GM21717 (cell line): ENCODE measurements around the gene EAF1.
"Not testable (repeated sequence)": the region's sequence is repeated elsewhere in the genome, so short reads cannot be mapped to it uniquely, and the experiment has no call there.

Source experiments
- ATAC-seq: cut with Tn5 transposase; IDR thresholded peaks from one replicate; pipeline ENCODE4 v1.9.1; 2021; ENCODE audit warnings: mild to moderate bottlenecking, moderate library complexity; ENCODE audit not compliant: unreplicated experiment

EAF1 gene

GRCh38 chr3:15404767-15405166 is 22.6 kb upstream of the EAF1 start:
- ATAC-seq, result no peak

- no peak for ATAC-seq
These were observed 21.8 kb upstream of the EAF1 start for GRCh38 chr3:15405448-15406050.

- no peak for ATAC-seq
These were observed 18.2 kb upstream of the EAF1 start for GRCh38 chr3:15409239-15409638.

GRCh38 chr3:15409774-15410173 is 17.6 kb upstream of the EAF1 start:
- ATAC-seq, result no peak

- ATAC-seq, result not testable (repeated sequence)
These were observed 16.4 kb upstream of the EAF1 start for GRCh38 chr3:15410966-15411365.

- no peak for ATAC-seq
These were observed 6.5 kb upstream of the EAF1 start for GRCh38 chr3:15420871-15421270.

GRCh38 chr3:15426579-15427118 is 749 bp upstream of the EAF1 start:
- ATAC-seq, result no peak

- no peak for ATAC-seq
These were observed 583 bp downstream of the EAF1 start for GRCh38 chr3:15427981-15428380.

GRCh38 chr3:15428539-15428938 is 1.1 kb downstream of the EAF1 start:
- ATAC-seq, result no peak

- ATAC-seq, result no peak
These were observed 1.7 kb downstream of the EAF1 start for GRCh38 chr3:15429080-15429479.

- ATAC-seq, result no peak
These were observed 3.2 kb downstream of the EAF1 start for GRCh38 chr3:15430624-15431023.

- no peak for ATAC-seq
These were observed 3.9 kb downstream of the EAF1 start for GRCh38 chr3:15431256-15431837.

- no peak for ATAC-seq
These were observed 6.1 kb downstream of the EAF1 start for GRCh38 chr3:15433531-15433930.

GRCh38 chr3:15434756-15435155 is 7.4 kb downstream of the EAF1 start:
- ATAC-seq, result no peak

GRCh38 chr3:15436246-15436645 is 8.8 kb downstream of the EAF1 start:
- no peak for ATAC-seq

GRCh38 chr3:15438983-15439382 is 11.6 kb downstream of the EAF1 start:
- no peak for ATAC-seq

GRCh38 chr3:15439476-15439875 is 12.1 kb downstream of the EAF1 start:
- no peak for ATAC-seq

- no peak for ATAC-seq
These were observed 13.5 kb downstream of the EAF1 start for GRCh38 chr3:15440891-15441290.

- ATAC-seq, result no peak
These were observed 16.6 kb downstream of the EAF1 start for GRCh38 chr3:15443826-15444524.

- ATAC-seq, result no peak
These were observed 22.3 kb downstream of the EAF1 start for GRCh38 chr3:15449489-15450224.

GRCh38 chr3:15450438-15451215 is 23.2 kb downstream of the EAF1 start:
- no peak for ATAC-seq
